GM21423 (cell line): ENCODE data around the gene TNIK.
"Not testable (repeated sequence)": the region's sequence is repeated elsewhere in the genome, so short reads cannot be mapped to it uniquely, and the experiment has no call there.

Experiments
- ATAC-seq: cut with Tn5 transposase; IDR thresholded peaks from one replicate; pipeline ENCODE4 v1.9.1; 2021; ENCODE audit warnings: mild to moderate bottlenecking, moderate library complexity; ENCODE audit not compliant: unreplicated experiment

TNIK gene

GRCh38 chr3:171155122-171155700, 305.0 kb downstream of the TNIK start:
- no peak for ATAC-seq

- ATAC-seq, result no peak
Measured at GRCh38 chr3:171150945-171151344, 309.3 kb downstream of the TNIK start.

- ATAC-seq, result no peak
Measured at GRCh38 chr3:171149526-171150116, 310.6 kb downstream of the TNIK start.

- ATAC-seq, result no peak
Measured at GRCh38 chr3:171145798-171146197, 314.4 kb downstream of the TNIK start.

- no peak for ATAC-seq
Measured at GRCh38 chr3:171142985-171143384, 317.2 kb downstream of the TNIK start.

- ATAC-seq, result no peak
Measured at GRCh38 chr3:171140246-171140645, 320.0 kb downstream of the TNIK start.

- ATAC-seq, result no peak
Measured at GRCh38 chr3:171138027-171138426, 322.2 kb downstream of the TNIK start.

- ATAC-seq, result no peak
Measured at GRCh38 chr3:171135549-171135948, 324.7 kb downstream of the TNIK start.

- ATAC-seq, result no peak
Measured at GRCh38 chr3:171133796-171134569, 326.2 kb downstream of the TNIK start.

- no peak for ATAC-seq
Measured at GRCh38 chr3:171133337-171133736, 326.9 kb downstream of the TNIK start.

- no peak for ATAC-seq
Measured at GRCh38 chr3:171132873-171133272, 327.3 kb downstream of the TNIK start.

GRCh38 chr3:171129827-171130226, 330.4 kb downstream of the TNIK start:
- ATAC-seq, result no peak

- ATAC-seq, result no peak
Measured at GRCh38 chr3:171127611-171128010, 332.6 kb downstream of the TNIK start.

GRCh38 chr3:171126478-171127209, 333.6 kb downstream of the TNIK start:
- no peak for ATAC-seq

GRCh38 chr3:171125010-171125409, 335.2 kb downstream of the TNIK start:
- ATAC-seq, result no peak

GRCh38 chr3:171123915-171124314, 336.3 kb downstream of the TNIK start:
- ATAC-seq, result no peak

GRCh38 chr3:171122861-171123260, 337.3 kb downstream of the TNIK start:
- ATAC-seq, result no peak

- no peak for ATAC-seq
Measured at GRCh38 chr3:171122240-171122639, 338.0 kb downstream of the TNIK start.

GRCh38 chr3:171121801-171122200, 338.4 kb downstream of the TNIK start:
- no peak for ATAC-seq

GRCh38 chr3:171119402-171119801, 340.8 kb downstream of the TNIK start:
- not testable (repeated sequence) for ATAC-seq

- ATAC-seq, result not testable (repeated sequence)
Measured at GRCh38 chr3:171118993-171119392, 341.2 kb downstream of the TNIK start.
